Fibroblast of pulmonary artery (primary cell): ENCODE results near the gene VOPP1.

Source experiments
- DNase-seq: peaks from one replicate; pipeline ENCODE4 v3.0.0-alpha.2; 2010; ENCODE audit warnings: low read depth
- H3K4me3 ChIP-seq: replicated peaks from 2 replicates; pipeline ENCODE4 v1.5.1; 2011; ENCODE audit warnings: low read depth, mild to moderate bottlenecking, control low read depth, low read length, moderate library complexity
- TF ChIP-seq, protein P1 (sequence below): IDR thresholded peaks from 2 replicates; pipeline ENCODE4 v1.5.1; 2011; ENCODE audit warnings: mild to moderate bottlenecking, control low read depth, low read length, inconsistent platforms; ENCODE audit errors: missing control alignments

Gene VOPP1

DNA sequence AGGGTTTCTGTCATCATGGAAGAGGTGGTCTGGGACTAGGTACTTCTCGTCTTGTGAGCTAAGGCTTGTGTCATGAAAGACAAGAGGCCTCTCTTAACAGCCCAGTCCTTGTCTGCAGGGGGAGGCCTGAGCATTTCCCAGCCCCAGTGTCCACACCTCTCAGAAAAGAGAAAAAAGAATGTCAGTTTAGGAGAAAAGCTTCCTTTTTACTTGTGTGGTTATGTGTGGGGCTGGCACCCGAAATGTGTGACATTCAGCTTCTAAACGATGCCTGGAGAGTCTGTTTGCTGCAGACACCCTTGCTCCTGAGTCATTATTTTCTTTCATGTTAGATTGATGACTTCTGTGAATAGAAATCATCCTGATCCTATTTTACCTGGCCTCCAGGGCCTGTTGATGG is 139.8 kb downstream of the VOPP1 start:
- H3K4me3 ChIP-seq = no peak overlapping the region
- TF ChIP-seq, protein P1, sequence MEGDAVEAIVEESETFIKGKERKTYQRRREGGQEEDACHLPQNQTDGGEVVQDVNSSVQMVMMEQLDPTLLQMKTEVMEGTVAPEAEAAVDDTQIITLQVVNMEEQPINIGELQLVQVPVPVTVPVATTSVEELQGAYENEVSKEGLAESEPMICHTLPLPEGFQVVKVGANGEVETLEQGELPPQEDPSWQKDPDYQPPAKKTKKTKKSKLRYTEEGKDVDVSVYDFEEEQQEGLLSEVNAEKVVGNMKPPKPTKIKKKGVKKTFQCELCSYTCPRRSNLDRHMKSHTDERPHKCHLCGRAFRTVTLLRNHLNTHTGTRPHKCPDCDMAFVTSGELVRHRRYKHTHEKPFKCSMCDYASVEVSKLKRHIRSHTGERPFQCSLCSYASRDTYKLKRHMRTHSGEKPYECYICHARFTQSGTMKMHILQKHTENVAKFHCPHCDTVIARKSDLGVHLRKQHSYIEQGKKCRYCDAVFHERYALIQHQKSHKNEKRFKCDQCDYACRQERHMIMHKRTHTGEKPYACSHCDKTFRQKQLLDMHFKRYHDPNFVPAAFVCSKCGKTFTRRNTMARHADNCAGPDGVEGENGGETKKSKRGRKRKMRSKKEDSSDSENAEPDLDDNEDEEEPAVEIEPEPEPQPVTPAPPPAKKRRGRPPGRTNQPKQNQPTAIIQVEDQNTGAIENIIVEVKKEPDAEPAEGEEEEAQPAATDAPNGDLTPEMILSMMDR = no peak
- no peak for DNase-seq

DNA sequence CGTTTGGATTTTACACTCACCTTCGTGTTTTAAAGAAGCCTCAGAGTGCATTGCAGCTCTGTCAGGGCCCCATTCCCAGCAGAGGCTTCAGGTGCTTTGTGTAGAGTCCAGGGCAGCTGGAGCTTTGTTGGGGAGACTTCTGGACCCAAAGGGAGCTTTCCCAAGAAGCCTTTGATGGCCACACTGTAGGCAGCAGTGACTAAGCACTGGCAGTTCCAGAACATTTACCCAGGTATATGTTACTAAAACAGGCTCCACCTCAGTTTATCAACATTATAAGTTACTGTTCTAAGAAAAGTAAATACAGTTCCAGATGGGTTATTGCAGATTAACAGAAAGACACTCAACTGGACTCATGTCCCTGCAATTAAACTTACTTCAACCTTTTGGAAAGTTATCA is 140.4 kb downstream of the VOPP1 start:
- no peak overlapping the region for H3K4me3 ChIP-seq
- TF ChIP-seq, protein P1 = no peak
- no peak for DNase-seq

DNA sequence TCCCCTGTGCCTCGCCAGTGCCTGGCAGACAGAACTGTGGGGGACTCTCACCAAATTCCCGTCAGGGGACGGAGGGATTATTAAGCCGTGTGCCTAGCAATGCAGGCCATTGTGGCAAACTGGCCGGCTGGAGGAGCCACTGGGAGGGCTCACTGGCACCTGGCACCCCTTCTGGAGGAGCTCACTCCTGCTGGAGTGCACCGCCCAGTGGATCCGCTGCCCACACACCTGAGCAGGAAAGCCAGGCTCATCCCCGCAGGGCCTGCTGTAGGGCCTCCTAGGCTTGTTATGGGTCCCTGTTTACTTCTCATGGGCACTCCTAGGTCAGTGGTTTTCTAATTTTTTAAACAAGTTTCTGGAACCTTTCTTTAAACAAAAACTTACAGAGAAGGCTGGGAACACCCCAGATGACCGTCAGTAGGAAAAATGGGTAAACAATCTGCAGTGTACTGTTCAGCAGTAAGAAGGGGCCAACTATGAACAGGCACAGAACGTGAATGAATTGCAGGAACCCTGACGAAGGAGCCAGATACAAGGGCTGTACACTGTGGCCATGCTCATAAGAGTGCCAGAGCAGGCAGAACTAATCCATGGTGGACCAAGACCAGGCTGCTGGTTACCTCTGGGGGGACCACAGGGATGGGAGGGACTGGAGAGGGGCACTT is 142.3 kb downstream of the VOPP1 start:
- H3K4me3 ChIP-seq = no peak overlapping the region
- TF ChIP-seq, protein P1 = no peak
- no peak for DNase-seq

DNA sequence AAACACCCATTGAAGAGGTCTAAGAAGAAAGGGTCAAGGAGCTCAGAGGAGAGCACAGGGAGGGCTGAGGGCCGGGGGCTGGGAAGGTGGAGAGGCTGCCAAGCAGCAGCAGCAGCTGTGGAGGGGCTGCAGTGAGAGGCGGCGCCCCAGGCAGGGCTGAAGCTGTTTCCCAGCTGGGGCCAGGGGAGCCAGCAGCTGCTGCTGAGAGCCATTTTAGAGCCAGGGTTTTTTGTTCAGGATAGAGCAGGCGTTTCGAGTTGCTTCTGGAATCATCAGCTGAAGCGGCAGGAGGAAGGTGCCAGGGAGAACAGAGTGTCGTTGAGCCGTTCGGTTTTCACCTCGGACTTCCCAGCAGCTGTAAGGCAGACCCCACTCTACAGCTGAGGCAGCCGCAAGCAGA is 144.5 kb downstream of the VOPP1 start:
- TF ChIP-seq, protein P1 = no peak
- no peak overlapping the region for H3K4me3 ChIP-seq
- DNase-seq = no peak

DNA sequence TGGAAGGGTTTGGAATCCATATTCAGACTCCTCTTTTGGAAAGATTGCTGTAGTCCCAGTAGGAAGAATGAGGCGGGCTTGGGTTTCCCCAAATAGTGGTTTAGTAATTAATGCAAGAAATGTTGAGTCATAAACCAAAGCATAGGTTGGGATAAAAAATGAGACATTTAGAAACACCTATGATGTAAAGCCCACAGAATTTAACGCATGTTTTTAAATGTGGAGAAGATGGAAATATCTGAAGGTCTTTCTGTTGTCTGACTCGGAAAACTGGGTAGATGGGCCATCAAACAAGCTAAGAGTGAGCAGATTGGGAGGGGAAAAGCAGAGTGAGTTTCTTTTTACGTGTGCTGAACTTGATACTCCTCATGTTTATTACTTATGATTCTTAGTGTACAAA is 145.0 kb downstream of the VOPP1 start:
- DNase-seq = no peak
- TF ChIP-seq, protein P1 = no peak

DNA sequence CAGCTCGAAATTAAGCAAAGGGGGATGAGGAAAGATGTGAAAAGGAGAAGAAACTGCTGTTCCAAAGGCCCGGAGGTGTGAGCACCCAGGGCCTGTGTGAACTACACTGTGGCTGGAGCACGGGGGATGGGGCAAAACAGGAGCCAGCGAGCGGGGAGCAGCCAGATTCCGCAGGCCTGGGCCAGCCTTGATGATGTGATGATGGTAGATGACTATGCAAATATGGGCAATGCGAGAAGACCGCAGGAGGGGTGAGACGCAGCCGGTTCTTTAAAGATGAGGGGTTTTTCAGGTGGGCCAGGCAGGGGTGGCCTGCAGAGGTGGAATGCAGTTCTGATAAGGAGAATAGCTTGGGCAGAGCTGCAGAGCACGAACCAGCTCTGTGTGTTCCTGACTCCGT is 145.6 kb downstream of the VOPP1 start:
- TF ChIP-seq, protein P1 = no peak
- DNase-seq = no peak
- no peak overlapping the region for H3K4me3 ChIP-seq

More for the DNA sequence above, 145.0 kb downstream of the VOPP1 start:
- H3K4me3 ChIP-seq = no peak overlapping the region

DNA sequence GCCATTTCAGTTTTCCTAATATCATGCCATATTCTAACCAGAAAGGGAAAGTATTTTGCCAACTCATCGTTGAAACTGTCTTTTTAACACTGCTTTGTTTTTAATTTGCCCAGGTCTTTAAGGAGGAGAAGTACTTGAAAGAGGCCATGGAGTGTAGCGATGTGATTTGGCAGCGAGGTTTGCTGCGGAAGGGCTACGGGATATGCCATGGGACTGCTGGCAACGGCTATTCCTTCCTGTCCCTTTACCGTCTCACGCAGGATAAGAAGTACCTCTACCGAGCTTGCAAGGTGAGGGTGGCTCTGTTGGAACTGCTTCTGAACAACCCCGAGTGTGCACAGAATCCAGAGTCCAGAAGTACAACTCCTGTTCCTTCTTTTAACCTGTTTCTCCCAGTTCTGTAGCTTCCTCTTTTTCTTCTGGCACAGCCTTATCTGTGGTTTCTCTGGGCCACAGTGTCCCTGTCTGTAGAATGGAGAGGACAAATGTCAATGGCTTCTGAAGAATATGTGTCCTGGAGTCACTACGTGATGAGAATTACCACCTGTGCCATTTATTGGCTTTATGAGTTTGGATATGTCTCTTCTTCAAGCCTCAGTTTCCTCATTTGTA is 147.1 kb downstream of the VOPP1 start:
- TF ChIP-seq, protein P1 = no peak
- DNase-seq = no peak
- no peak overlapping the region for H3K4me3 ChIP-seq
